HG03066 (cell line): ENCODE results near the gene TXLNA.

Experiments used
- ATAC-seq: cut with Tn5 transposase; IDR thresholded peaks from one replicate; pipeline ENCODE4 v1.9.1; 2021; ENCODE audit warnings: low read depth; ENCODE audit not compliant: unreplicated experiment

Gene TXLNA

GRCh38 chr1:32208469-32208868, 29.0 kb downstream of the TXLNA start:
- no peak for ATAC-seq

GRCh38 chr1:32208891-32209328, 29.4 kb downstream of the TXLNA start, which contains the start of gene DCDC2B:
DCDC2B (plus strand) TSS chr1:32209089; CDS start chr1:32209094, 5 bp downstream.
- no peak for ATAC-seq

- ATAC-seq = no peak
Observed at GRCh38 chr1:32215629-32216480, 36.4 kb downstream of the TXLNA start.

GRCh38 chr1:32216566-32216965, 37.1 kb downstream of the TXLNA start:
- ATAC-seq = no peak

- no peak for ATAC-seq
Observed at GRCh38 chr1:32219022-32219421, 39.5 kb downstream of the TXLNA start.

GRCh38 chr1:32220746-32221580, 41.5 kb downstream of the TXLNA start:
- ATAC-seq = no peak

- no peak for ATAC-seq
Observed at GRCh38 chr1:32221581-32221979, 42.1 kb downstream of the TXLNA start.

- peak; percentile 97 for ATAC-seq
Observed at GRCh38 chr1:32221980-32222755, 42.7 kb downstream of the TXLNA start, which contains the start of the genes EIF3I and TMEM234. EIF3I (plus strand) TSS chr1:32222407; CDS start chr1:32222442, 35 bp downstream. TMEM234 (minus strand) TSS chr1:32222353; CDS start chr1:32222322, 31 bp downstream.

- ATAC-seq = no peak
Observed at GRCh38 chr1:32223683-32224082, 44.2 kb downstream of the TXLNA start.

GRCh38 chr1:32224285-32224684, 44.8 kb downstream of the TXLNA start:
- ATAC-seq = no peak

- ATAC-seq = no peak
Observed at GRCh38 chr1:32228771-32229170, 49.3 kb downstream of the TXLNA start.

- no peak for ATAC-seq
Observed at GRCh38 chr1:32231843-32232432, 52.5 kb downstream of the TXLNA start.

GRCh38 chr1:32232558-32233304, 53.3 kb downstream of the TXLNA start:
- no peak for ATAC-seq

GRCh38 chr1:32234792-32235191, 55.3 kb downstream of the TXLNA start:
- ATAC-seq = no peak

GRCh38 chr1:32239337-32239736, 59.9 kb downstream of the TXLNA start:
- ATAC-seq = no peak

GRCh38 chr1:32239790-32240139, 60.3 kb downstream of the TXLNA start:
- ATAC-seq = no peak

- ATAC-seq = no peak
Observed at GRCh38 chr1:32240140-32240951, 60.9 kb downstream of the TXLNA start.

- ATAC-seq = no peak
Observed at GRCh38 chr1:32241001-32241763, 61.7 kb downstream of the TXLNA start.
